Panc1 (cell line): ENCODE measurements around the gene KATNA1. TPM values are rescaled to one million over a fixed set of nuclear protein-coding genes. Genes with fewer than 3 reads are reported as not detected.
A peak's percentile ranks its signal among the peaks of the same experiment; 100 is the strongest.

Experiments
- ATAC-seq: fragments of 200-7000 bp; cut with Tn5 transposase; 2 replicates; pipeline ENCODE4 v1.9.1; 2020; ENCODE audit warnings: mild to moderate bottlenecking, moderate library complexity
- BruUV-seq: library from RNA; stranded (reverse); fragments of 400-500 nt; replicated peaks from 2 replicates; lab custom pipeline; 2021; lab: Mats Ljungman, UMichigan
- CTCF ChIA-PET: fragments of 300-600 bp; sonication (Branson Sonifier 250); formaldehyde crosslinking; loops from one replicate; lab custom pipeline; 2022; ENCODE audit warnings: antibody characterized with exemption; lab: Charles Lee
- POLR2A ChIA-PET: fragments of 300-600 bp; sonication (Branson Sonifier 250); formaldehyde crosslinking; loops from one replicate; lab custom pipeline; 2022; ENCODE audit warnings: antibody characterized with exemption; lab: Charles Lee
- DNase-seq: peaks from one replicate; pipeline ENCODE4 v3.0.0-alpha.2; 2010; ENCODE audit warnings: low read depth, low spot score
- H3K27ac ChIP-seq: 2 replicates; pipeline ENCODE4 v1.5.1; 2011; ENCODE audit warnings: mild to moderate bottlenecking, low read length, inconsistent platforms
- H3K27me3 ChIP-seq: fragments of 200-500 bp; sonication (Bioruptor generic); 2 replicates; pipeline ENCODE4 v1.6.0; 2014; ENCODE audit warnings: low read length, inconsistent platforms; ENCODE audit not compliant: control insufficient read depth, insufficient read depth
- H3K36me3 ChIP-seq: fragments of 200-500 bp; sonication (Bioruptor generic); 2 replicates; pipeline ENCODE4 v1.5.1; 2014; ENCODE audit warnings: inconsistent platforms, mild to moderate bottlenecking, low read length, moderate library complexity; ENCODE audit not compliant: control insufficient read depth, insufficient read depth
- H3K4me1 ChIP-seq: 2 replicates; pipeline ENCODE4 v1.5.1; 2011; ENCODE audit warnings: inconsistent platforms, mild to moderate bottlenecking, low read length, moderate library complexity; ENCODE audit not compliant: control insufficient read depth, insufficient read depth
- H3K4me3 ChIP-seq, 2 experiments: 2 replicates each; pipeline ENCODE4 v1.5.1; 2011 to 2012; ENCODE audit warnings: low read depth in 2 of 2, low read length in 2 of 2, mild to moderate bottlenecking in 2 of 2, inconsistent platforms in 1 of 2, moderate library complexity in 1 of 2
- H3K9me3 ChIP-seq: fragments of 200-500 bp; sonication (Bioruptor generic); 2 replicates; pipeline ENCODE4 v1.5.1; 2014; ENCODE audit warnings: low read depth, mild to moderate bottlenecking, inconsistent platforms, low read length, moderate library complexity; ENCODE audit not compliant: control insufficient read depth, insufficient read depth
- CTCF ChIP-seq: fragments of 450-650 bp; IDR thresholded peaks from 2 replicates; pipeline ENCODE4 v1.5.1; 2017; ENCODE audit warnings: mild to moderate bottlenecking
- POLR2AphosphoS5 ChIP-seq: IDR thresholded peaks from 2 replicates; pipeline ENCODE4 v1.6.1; 2012; ENCODE audit warnings: mild to moderate bottlenecking, low read depth, low read length, moderate library complexity
- REST ChIP-seq, 2 experiments: IDR thresholded peaks; 2 replicates each; pipeline ENCODE4 v1.6.1; 2011 to 2012; ENCODE audit warnings: low read depth in 2 of 2, control low read depth in 1 of 2, low read length in 1 of 2, mild to moderate bottlenecking in 1 of 2, moderate library complexity in 1 of 2; ENCODE audit not compliant: insufficient read depth in 1 of 2
- SIN3A ChIP-seq: IDR thresholded peaks from 2 replicates; pipeline ENCODE4 v1.6.1; 2012; ENCODE audit warnings: low read depth, mild to moderate bottlenecking, low read length, moderate library complexity, borderline replicate concordance; ENCODE audit not compliant: insufficient read depth
- TCF7L2 ChIP-seq: IDR thresholded peaks from 2 replicates; pipeline ENCODE4 v1.6.1; 2011; ENCODE audit warnings: mild to moderate bottlenecking, low read depth, low read length, inconsistent platforms
- in situ Hi-C: cut with HindIII; loops from 2 replicates; pipeline ENCODE4 v1.10.0; 2016; ENCODE audit warnings: low sequenced_read_pairs, low pct_unique_long_range_greater_than_20kb
- intact Hi-C: fragments of 100-400 bp; cut with micrococcal nuclease; formaldehyde crosslinking; loops from one replicate; pipeline ENCODE4 v1.10.0; 2022; ENCODE audit not compliant: unreplicated experiment
- total RNA-seq: library from RNA; stranded (reverse); gene quantifications from one replicate; pipeline ENCODE4 v1.2.1, GENCODE V29; 2021; ENCODE audit not compliant: unreplicated experiment

The KATNA1 gene
- total RNA-seq, 1 experiment from 2014 or later = 19.7 TPM

- CTCF ChIA-PET = interaction anchor here (0.6 to 0.8 kb wide), 3 partner anchors 22 to 528 kb away, joined by 3 to 4 read pairs (median 3); no protein-coding TSS in a partner anchor
- TF ChIP-seq SIN3A (peak; percentile 98; the same call in 1 of the 2 replicates), CTCF (peak; percentile 95), REST (IDR thresholded peaks at IDR 0.05; ENCODE audit: insufficient read depth in 1 of 2, low read depth in 2 of 2, low read length in 1 of 2) (no peak), TCF7L2 (peak; percentile 70; the same call in 1 of the 2 replicates), POLR2AphosphoS5 (peak; percentile 94)
- peaks cover 10% of the 10 kb centered on the region; the same call in 1 of the 2 replicates for H3K4me1 ChIP-seq
These were observed 102.6 kb downstream of the KATNA1 start, which contains the start of gene PPIL4 for GRCh38 chr6:149545754-149546471. TSS of gene PPIL4 (minus strand) at chr6:149546043. CDS start at chr6:149546005, 38 bp downstream.

GRCh38 chr6:149545258-149545753 lies 103.2 kb downstream of the KATNA1 start:
- intact Hi-C loops = no loop called here
- peak; percentile 26 for ATAC-seq
- peaks cover 9% of the 10 kb centered on the region for H3K36me3 ChIP-seq
- peak overlapping the region; percentile 94 for H3K27ac ChIP-seq
- in situ Hi-C loops = no loop called here
- BruUV-seq = no TSS peak
- ChIA-PET POLR2A (interaction anchor here (0.6 kb wide), 1 partner anchor 18 kb away, joined by 8 read pairs; no protein-coding TSS in a partner anchor), CTCF (interaction anchor here (0.6 kb wide), 2 partner anchors 21 to 527 kb away, joined by 3 read pairs; no protein-coding TSS in a partner anchor)
- H3K4me1 ChIP-seq = peaks cover 10% of the 10 kb centered on the region; the same call in 1 of the 2 replicates
- no peak for DNase-seq
- no peaks in the 10 kb centered on the region for H3K9me3 ChIP-seq
- H3K27me3 ChIP-seq = 0 out of 2 replicates have a peak, but pooled peaks cover 2% of the 10 kb centered on the region
- peak overlapping the region; percentile 98 to 99 for H3K4me3 ChIP-seq
- TF ChIP-seq REST (IDR thresholded peaks at IDR 0.05; ENCODE audit: insufficient read depth in 1 of 2, low read depth in 2 of 2, low read length in 1 of 2) (no peak), CTCF (no peak; the same call in 1 of the 2 replicates), POLR2AphosphoS5 (no peak), SIN3A (no peak), TCF7L2 (no peak)

More at GRCh38 chr6:149545754-149546471, 102.6 kb downstream of the KATNA1 start, which contains the start of gene PPIL4:
- H3K27ac ChIP-seq = peak within 1 kb of the TSS; percentile 94
- peak; percentile 54 for DNase-seq
- H3K4me3 ChIP-seq = peak within 1 kb of the TSS; percentile 98 to 99
- H3K36me3 ChIP-seq = peaks cover 3% of the 10 kb centered on the region
- POLR2A ChIA-PET = interaction anchor here (0.6 to 0.8 kb wide), 2 partner anchors 17 to 1209 kb away, joined by 8 to 9 read pairs; no protein-coding TSS in a partner anchor
- 0 out of 2 replicates have a peak, but pooled peaks cover 2% of the 10 kb centered on the region for H3K27me3 ChIP-seq
- no peaks in the 10 kb centered on the region for H3K9me3 ChIP-seq
- in situ Hi-C loops = no loop called here
- BruUV-seq = no TSS peak
- intact Hi-C loops = no loop called here
- ATAC-seq = peak; percentile 97
